GM12873 (cell line): ENCODE measurements around the gene ALG14.

Experiments
- TF ChIP-seq, protein P1 (sequence below): IDR thresholded peaks from 2 replicates; pipeline ENCODE4 v1.5.1; 2012; ENCODE audit warnings: low read depth, mild to moderate bottlenecking, moderate library complexity, low read length, control low read depth; ENCODE audit not compliant: insufficient read depth; ENCODE audit errors: missing control alignments

The ALG14 gene

DNA sequence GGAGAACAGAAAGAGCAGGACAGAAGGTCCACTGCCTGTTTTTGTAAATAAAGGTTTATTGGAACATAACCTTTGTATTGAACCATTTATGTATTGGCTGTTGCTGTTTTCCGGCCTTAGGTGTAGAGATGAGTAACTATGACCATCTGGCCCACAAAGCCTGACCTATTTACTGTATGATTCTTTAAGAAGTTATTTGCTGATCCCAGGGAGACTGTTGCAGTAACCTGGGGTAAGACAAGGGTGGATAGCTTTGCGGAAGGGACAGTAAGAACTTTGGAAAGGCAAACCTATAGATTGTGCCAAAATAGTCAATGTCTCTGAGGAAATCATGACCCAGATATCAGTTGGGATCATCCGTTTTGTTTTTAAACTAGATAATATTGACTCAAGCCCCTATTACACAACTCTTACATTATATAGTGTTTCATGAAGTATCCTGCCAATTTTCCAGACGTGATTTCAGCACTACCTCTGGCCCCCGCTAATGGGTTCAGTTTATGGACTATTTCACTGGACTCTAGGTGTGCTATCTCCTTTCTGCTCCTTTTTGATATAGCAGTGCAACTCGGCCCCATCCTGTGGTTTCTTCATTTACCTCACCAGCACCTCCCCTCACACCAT is 23.6 kb upstream of the ALG14 start:
- TF ChIP-seq, protein P1, sequence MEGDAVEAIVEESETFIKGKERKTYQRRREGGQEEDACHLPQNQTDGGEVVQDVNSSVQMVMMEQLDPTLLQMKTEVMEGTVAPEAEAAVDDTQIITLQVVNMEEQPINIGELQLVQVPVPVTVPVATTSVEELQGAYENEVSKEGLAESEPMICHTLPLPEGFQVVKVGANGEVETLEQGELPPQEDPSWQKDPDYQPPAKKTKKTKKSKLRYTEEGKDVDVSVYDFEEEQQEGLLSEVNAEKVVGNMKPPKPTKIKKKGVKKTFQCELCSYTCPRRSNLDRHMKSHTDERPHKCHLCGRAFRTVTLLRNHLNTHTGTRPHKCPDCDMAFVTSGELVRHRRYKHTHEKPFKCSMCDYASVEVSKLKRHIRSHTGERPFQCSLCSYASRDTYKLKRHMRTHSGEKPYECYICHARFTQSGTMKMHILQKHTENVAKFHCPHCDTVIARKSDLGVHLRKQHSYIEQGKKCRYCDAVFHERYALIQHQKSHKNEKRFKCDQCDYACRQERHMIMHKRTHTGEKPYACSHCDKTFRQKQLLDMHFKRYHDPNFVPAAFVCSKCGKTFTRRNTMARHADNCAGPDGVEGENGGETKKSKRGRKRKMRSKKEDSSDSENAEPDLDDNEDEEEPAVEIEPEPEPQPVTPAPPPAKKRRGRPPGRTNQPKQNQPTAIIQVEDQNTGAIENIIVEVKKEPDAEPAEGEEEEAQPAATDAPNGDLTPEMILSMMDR, result no peak

DNA sequence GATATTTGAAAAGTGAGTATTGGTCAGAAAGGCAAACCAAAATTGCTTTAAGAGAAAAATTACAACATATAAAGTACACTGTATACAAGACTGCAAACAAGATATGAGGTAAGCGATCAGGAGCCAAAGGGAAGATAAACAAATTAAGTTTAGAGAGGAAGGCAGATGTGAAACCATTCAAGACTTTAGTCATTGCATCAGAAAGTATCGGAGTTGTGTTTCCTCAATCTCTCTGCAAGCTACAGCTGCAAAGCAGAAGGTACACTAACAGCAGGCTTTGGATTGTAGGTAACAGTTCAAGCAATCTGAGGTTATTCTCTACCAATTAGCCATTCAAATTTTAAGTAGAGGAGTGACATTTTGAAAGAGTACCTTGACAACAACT is 23.1 kb upstream of the ALG14 start:
- TF ChIP-seq, protein P1, result no peak

DNA sequence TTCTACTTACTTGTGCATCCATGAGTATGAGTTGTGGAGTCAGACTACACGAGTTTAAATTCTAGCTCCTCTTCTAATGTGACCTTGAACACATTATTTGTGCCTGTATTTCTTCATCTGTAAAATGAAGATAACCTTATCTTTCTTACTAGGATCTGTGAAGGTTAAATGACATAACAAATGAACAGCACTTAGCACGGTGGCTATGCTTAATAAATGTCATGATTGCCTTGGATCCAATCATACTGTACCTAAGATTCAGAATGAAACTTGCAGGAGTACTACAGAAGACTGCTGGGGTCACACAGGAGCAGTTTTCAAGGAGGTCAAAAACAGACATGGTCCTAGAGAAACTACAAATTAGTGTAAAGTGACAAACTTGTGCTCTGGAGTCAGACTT is 22.2 kb upstream of the ALG14 start:
- TF ChIP-seq, protein P1, result no peak

DNA sequence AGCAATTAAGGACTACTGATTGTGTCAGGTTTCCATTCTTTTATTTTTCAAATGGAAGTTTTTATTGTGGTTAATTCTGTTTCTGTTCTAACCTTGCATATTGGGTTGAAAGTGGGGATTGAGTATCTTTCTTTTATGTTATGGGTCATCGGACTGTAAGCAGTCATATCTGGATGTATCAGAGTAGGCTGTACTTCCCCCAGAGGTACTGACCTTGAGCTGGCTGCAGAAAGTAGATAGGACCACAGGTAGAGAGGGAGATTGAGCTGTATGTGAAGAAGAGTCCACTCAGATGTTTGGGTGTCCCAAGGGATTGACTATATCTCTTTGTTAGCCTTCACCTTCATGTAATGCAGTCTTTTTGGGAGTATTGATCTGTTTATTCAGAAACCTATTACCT is 20.5 kb upstream of the ALG14 start:
- TF ChIP-seq, protein P1, result no peak

DNA sequence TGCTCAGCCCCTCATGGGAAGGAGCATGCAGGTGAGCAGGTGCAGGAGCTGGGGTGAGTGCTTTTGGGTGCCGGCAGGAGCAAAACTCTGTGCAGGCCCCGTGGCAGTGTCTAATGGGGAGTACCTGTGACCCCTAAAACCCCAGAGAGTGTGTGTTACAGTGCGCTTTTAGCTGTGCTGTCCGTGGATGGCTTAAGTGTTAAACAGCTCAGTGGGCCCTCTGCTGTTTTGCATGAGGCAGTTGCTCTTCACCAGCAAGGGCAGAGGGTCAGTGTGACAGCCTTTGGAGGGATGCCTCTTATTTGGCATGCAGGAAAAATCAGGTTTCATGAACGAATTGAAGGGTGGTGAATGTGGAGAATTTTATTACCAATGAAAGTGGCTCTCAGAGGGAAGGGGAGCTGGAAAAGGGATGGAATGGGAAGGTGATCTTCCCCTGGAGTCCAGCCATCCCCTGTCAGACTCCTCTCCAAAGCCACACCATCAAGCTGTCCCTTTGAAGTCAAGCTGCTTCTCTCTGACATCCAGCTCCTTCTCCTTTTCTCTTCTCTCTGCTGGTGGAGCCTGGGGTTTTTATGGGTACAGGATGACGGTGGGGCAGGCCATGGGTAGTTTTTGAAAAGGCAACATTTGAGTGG is 17.0 kb upstream of the ALG14 start:
- TF ChIP-seq, protein P1, result no peak

DNA sequence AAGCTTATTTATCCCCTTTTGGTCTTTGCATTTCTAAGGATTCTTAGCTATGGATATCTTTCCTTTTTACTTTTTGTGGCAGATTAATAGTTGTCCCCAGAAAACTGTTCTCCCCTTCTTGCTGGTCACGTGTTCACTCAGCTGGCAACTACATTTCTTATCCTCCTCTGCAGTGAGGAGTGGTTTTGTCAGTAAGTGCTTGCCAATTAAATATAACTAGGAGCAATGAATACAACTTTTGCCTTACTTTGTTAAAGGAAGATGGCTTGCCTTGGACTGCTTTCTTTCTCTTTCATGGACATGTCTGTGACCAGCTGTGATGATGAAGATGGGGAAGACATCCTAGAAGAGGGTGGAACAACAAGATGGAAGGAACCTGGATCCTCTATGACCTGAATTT is 15.6 kb upstream of the ALG14 start:
- TF ChIP-seq, protein P1, result no peak

DNA sequence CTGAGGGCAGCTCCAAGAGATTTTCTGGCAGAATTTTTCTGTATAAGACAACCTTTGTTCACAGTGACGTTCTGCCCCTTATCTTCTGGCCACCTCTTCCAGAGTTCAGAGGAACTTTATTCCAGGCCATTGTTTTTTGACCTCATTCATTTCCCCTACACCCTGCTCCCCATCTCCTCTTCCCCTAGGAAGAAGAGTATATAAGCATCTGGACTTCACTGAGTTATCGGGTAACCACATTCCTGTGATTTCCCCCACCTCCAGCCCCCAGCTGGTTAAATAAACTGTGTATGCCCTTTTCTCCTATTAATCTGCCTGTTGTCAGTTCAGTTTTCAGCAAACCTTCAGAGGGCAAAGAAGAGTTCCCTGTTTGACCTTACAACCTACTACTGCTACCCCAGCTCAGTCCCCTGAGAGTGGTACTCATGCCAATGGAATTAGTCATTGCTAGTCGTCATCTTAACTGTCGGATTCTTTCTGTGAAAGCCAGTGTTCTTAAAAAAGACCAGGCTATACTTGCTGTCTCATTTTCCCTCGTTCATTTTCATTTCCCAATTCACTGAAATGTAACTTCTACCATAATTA is 14.3 kb upstream of the ALG14 start:
- TF ChIP-seq, protein P1, result no peak
